IPS DF 6.9 (cell line): ENCODE data around the gene PGAM2.
"Not testable (repeated sequence)": the region's sequence is repeated elsewhere in the genome, so short reads cannot be mapped to it uniquely, and the experiment has no call there.

ENCODE experiments used
- DNase-seq: peaks from one replicate; pipeline ENCODE4 v3.0.0-alpha.2; 2013; ENCODE audit warnings: low read depth, low spot score
- H3K27ac ChIP-seq: one replicate; pipeline ENCODE4 v1.5.1; 2013; ENCODE audit warnings: low read length, control low read depth
- H3K27me3 ChIP-seq: 2 replicates; pipeline ENCODE4 v1.6.1; 2013; ENCODE audit warnings: mild to moderate bottlenecking, low read length; ENCODE audit not compliant: control insufficient read depth, insufficient read depth
- H3K36me3 ChIP-seq: 2 replicates; pipeline ENCODE4 v1.6.1; 2013; ENCODE audit warnings: low read length; ENCODE audit not compliant: control insufficient read depth, insufficient read depth
- H3K4me1 ChIP-seq: 2 replicates; pipeline ENCODE4 v1.6.1; 2013; ENCODE audit warnings: low read length; ENCODE audit not compliant: control insufficient read depth, insufficient read depth
- H3K4me3 ChIP-seq: 2 replicates; pipeline ENCODE4 v1.5.1; 2013; ENCODE audit warnings: mild to moderate bottlenecking, low read length
- H3K9me3 ChIP-seq: 2 replicates; pipeline ENCODE4 v1.6.1; 2013; ENCODE audit warnings: low read length, inconsistent platforms; ENCODE audit not compliant: control insufficient read depth, insufficient read depth
- WGBS: extraction: QIAGEN DNeasy Blood & Tissue Kit; methylation state at CpG from one replicate; pipeline ENCODE4 v1.1.7; 2013; ENCODE audit warnings: mixed read lengths, missing lambda C conversion rate; ENCODE audit not compliant: insufficient read length, insufficient coverage; 5-methylcytosine and 5-hydroxymethylcytosine counted together

Gene PGAM2

DNA sequence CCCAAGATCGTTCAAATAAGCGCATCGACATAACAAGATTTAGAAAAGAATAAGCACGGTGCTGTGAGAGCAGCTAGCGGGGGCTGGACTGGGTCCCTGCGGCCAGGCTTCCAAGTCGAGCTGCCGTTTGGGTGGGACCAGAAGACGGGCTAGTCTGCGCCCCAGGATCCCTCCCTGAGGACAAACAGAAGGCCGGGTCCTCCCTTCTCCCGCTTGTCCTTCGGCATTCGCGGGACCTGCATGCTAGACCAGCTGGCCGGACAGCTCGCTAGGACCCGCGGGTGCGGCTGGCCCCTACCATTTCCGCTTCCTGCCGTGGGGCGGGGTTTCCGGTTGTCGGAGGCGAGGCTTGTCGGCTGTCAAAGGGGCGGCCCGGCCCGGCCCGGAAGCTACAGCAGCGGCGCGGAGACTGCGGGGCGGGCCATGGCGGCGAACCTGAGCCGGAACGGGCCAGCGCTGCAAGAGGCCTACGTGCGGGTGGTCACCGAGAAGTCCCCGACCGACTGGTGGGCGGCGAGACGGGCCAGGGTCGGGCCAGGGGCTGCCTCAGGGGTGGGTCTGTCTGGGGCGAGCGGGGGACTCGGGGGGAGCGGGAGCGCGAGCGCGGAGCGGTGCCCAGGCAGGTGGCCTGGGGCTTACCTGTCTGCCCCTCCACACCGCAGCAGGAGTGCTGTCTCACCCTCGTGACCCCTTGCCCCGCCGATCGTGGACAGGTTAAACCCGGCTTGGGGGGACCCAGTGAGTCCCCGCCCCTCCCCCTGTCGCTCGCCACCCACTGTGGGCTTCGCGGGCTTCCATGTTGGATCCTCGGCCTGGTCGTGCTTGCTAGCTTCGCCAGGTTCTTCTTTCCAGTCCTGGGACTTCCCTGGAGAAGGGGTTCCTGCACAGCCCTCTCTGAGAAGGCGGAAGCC is 20.8 kb downstream of the PGAM2 start, which contains the start of gene DBNL:
TSS of gene DBNL (plus strand) at position 388 of the 911 bp plus-strand sequence. CDS start at position 424, 36 bp downstream.
- no peak within 1 kb of the TSS for H3K27ac ChIP-seq

DNA sequence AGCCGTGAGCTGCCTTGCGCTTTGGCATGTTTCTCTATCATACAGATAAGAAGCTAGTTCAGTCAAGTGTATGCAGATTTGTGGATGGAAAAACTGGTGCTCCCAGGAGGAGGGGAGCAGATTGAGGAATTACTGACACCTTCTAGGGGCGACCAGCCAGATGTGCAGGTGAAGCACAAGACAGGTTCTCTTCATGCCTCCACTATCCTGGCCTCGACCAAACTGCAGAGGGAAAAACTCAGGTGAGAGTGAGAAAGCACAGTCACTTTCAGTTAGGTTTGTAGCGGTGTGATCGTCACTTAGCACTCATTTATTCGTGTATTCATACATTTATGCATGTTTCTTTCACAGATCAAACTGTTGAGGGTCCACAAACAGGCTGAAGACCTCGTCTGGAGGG is 21.5 kb downstream of the PGAM2 start:
- H3K27ac ChIP-seq = no peak overlapping the region
- H3K4me3 ChIP-seq = peak overlapping the region; percentile 98; the same call in 1 of the 2 replicates
- 0 out of 2 replicates have a peak, but pooled peaks cover 1% of the 10 kb centered on the region for H3K4me1 ChIP-seq
- DNase-seq = no peak
- no peaks in the 10 kb centered on the region; the same call in 1 of the 2 replicates for H3K27me3 ChIP-seq
- WGBS = no CpG with 5 or more reads among the region's 8 CpGs
- H3K9me3 ChIP-seq = no peaks in the 10 kb centered on the region
- H3K36me3 ChIP-seq = peaks cover 6% of the 10 kb centered on the region; the same call in 1 of the 2 replicates

More for the DNA sequence above, 20.8 kb downstream of the PGAM2 start, which contains the start of gene DBNL:
- Histone ChIP-seq H3K4me1 (0 out of 2 replicates have a peak, but pooled peaks cover 1% of the 10 kb centered on the region), H3K9me3 (no peaks in the 10 kb centered on the region), H3K27me3 (no peaks in the 10 kb centered on the region; the same call in 1 of the 2 replicates), H3K36me3 (peaks cover 6% of the 10 kb centered on the region; the same call in 1 of the 2 replicates), H3K4me3 (peak within 1 kb of the TSS; percentile 98)
- no peak for DNase-seq
- WGBS = no CpG with 5 or more reads among the region's 74 CpGs

DNA sequence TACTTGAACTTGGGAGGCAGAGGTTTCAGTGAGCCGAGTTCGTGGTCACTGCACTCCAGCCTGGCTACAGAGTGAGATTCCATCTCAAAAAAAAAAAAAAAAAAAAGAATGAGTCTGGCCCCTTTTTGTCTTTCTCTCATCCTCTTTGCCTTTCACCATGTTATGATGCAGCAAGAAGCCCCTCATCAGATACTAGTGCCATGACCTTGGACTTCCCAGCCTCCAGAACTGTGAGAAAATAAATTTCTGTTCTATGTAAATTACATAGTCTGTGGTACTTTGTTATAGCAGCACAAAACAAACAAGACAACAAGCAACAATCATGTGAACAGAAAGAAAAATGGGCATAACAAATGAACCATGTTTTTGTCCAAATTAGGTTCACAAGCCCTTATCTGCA is 23.1 kb downstream of the PGAM2 start:
- Histone ChIP-seq H3K27ac (no peak overlapping the region), H3K9me3 (no peaks in the 10 kb centered on the region), H3K4me3 (no peak overlapping the region), H3K36me3 (peaks cover 6% of the 10 kb centered on the region; the same call in 1 of the 2 replicates), H3K27me3 (no peaks in the 10 kb centered on the region; the same call in 1 of the 2 replicates), H3K4me1 (0 out of 2 replicates have a peak, but pooled peaks cover 1% of the 10 kb centered on the region)
- no CpG with 5 or more reads among the region's 2 CpGs for WGBS
- no peak for DNase-seq

DNA sequence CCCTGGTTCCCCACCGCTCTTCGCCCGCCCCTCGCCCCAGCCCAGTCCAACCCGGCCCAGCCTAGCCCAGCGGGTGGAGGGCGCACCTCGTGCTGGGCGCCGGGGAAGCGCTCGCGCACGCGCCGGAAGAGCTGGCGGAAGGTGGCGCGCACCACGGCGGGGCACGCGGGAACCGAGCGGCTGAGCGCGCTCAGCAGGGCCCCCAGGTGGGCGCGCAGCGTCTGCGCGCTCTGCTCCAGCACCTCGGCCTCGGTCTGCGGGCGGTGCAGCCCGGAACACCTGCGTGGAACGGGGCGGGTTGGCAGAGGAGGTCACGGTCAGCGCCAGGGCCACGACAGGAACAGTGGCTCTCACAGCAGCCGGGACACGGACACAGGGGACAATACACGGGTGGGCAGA is 24.9 kb downstream of the PGAM2 start:
- H3K27ac ChIP-seq, H3K27me3 ChIP-seq, H3K9me3 ChIP-seq, DNase-seq, H3K4me1 ChIP-seq, H3K36me3 ChIP-seq: not testable (repeated sequence)
- peak overlapping the region; percentile 30; the same call in 1 of the 2 replicates for H3K4me3 ChIP-seq
- no CpG with 5 or more reads among the region's 46 CpGs for WGBS

DNA sequence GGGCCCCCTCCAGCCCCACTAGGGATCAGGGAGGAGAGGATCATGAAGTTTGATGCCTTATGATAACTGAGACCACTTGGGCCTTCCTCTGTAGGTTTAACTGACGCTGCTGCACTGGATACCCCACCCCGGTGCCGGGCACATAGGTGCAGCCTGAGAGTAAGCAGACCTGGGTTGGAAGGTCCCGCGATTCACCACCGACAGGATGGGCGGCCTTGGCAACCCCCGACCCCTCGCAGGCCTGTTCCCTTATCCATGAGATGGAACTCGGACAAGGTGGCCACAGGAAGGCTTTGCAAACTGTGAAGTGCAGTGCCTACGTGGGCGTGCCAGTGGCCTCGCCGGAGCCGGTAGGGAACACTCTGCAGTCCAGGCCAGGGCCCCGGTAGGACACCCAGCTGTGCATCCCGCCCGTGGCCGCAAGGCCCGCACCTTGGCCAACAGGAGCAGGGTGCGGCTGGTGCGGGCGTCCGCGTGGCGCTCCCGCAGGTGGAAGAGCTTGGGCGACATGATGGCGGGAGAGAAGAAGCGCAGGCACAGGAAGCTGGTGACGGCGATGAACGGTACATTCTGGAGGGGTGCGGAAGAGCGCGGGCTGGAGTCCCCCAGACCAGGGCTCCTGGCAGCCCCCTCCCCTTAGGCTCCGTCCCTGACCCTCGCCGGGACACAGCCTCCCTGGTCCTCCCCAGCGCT is 25.4 kb downstream of the PGAM2 start:
- not testable (repeated sequence) for H3K9me3 ChIP-seq, H3K36me3 ChIP-seq, H3K27me3 ChIP-seq, H3K4me1 ChIP-seq, DNase-seq, H3K27ac ChIP-seq
- H3K4me3 ChIP-seq = peak overlapping the region; percentile 30; the same call in 1 of the 2 replicates
- WGBS = no CpG with 5 or more reads among the region's 40 CpGs

DNA sequence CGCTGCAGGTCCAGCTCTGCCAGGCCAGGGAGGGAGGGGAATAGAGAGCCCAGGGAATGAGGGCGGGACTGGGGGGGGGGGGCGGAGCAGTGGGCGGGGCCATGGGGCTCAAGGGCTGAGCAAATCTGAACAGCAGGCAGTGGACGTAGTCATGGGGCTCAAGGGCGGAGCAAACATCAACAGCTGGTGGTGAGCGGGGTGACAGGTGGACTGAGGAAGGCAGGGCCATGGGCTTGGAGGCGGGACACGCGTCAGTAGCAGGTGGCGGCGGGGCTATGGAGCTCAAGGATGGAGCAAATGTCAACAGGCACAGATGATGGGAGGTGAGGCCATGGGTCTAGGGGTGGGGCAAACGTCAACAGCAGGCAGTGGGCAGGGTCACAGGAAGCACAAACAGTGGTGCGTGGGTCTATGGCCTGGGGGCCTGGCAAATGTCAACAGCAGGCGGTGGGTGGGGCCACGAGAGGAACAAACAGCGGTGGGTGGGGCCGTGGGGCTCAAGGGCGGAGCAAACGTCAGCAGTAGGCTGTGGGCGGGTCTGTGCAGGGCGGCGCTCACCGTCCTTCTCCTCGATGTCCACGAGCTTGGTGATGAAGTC is 26.3 kb downstream of the PGAM2 start:
- H3K27ac ChIP-seq, H3K36me3 ChIP-seq, H3K4me1 ChIP-seq, H3K27me3 ChIP-seq, DNase-seq, H3K9me3 ChIP-seq: not testable (repeated sequence)
- peak overlapping the region; percentile 3; the same call in 1 of the 2 replicates for H3K4me3 ChIP-seq
- WGBS = no CpG with 5 or more reads among the region's 26 CpGs

DNA sequence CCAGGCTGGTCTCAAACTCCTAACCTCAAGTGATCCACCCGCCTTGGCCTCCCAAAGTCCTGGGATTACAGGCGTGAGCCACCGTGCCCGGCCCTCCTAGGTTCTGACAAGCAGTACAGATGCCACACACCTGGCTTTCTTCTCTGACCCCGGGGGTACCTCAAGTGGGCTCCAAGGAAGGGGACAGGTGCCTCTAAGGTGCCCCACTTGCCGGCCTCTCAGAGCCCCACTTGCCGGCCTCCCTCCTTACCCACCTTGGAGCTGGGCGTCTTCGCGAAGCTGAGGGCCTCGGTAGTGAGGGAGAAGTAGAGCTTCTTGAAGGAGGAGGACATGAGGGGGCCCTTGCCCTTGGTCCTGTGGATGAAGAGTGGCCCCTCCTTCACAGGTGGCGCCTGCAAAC is 26.8 kb downstream of the PGAM2 start:
- WGBS = no CpG with 5 or more reads among the region's 12 CpGs

DNA sequence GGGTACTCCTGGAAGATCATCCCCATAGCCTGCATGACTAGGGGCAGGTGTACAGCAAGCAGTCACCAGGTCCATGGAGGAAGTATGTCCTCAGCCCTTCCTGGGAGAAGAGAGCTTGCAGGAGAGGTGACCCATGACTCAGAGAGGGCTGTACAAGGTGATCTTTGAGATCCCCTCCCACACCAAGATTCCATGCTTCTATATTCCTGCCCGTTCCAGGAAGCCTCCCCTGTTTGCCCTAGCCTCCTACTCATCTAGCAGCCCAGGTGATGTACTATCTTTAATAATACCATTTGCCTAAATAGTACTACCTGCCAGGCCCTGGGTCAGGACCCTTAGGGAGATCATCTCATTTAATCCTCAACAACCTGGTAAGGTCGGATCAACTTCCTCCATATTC is 27.4 kb downstream of the PGAM2 start:
- not testable (repeated sequence) for H3K4me1 ChIP-seq, H3K27ac ChIP-seq, H3K27me3 ChIP-seq, H3K9me3 ChIP-seq, H3K4me3 ChIP-seq, DNase-seq, H3K36me3 ChIP-seq
- WGBS = no CpG with 5 or more reads among the region's 2 CpGs

More for the DNA sequence above, 26.8 kb downstream of the PGAM2 start:
- not testable (repeated sequence) for H3K4me1 ChIP-seq, H3K36me3 ChIP-seq, H3K4me3 ChIP-seq, H3K27me3 ChIP-seq, DNase-seq, H3K9me3 ChIP-seq, H3K27ac ChIP-seq

DNA sequence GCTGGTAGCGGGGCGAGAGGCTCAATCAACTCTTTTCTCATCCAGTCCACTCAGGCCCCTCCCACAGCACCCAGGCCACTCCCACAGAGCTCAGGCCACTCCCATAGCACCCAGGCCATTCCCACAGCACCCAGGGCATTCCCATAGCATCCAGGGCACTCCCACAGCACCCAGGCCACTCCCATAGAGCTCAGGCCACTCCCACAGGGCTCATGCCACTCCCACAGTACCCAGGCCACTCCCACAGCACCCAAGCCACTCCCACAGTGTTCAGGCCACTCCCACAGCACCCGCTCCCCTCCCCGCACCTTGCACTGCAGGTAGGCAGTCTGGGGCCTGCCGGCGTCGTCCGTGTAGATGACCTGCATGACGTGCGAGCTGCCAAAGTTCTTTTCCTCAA is 29.0 kb downstream of the PGAM2 start:
- not testable (repeated sequence) for H3K27ac ChIP-seq, H3K36me3 ChIP-seq, H3K4me1 ChIP-seq, H3K4me3 ChIP-seq, H3K27me3 ChIP-seq, DNase-seq, H3K9me3 ChIP-seq
- no CpG with 5 or more reads among the region's 10 CpGs for WGBS
